OCI-LY1 (cell line): ENCODE data around the gene KLF15.

Experiments
- EZH2 ChIP-seq: fragments of 200-600 bp; sonication (generic), shearing (Covaris generic); IDR thresholded peaks from 2 replicates; pipeline ENCODE4 v1.8.0; 2017; ENCODE audit warnings: borderline replicate concordance, mixed run types, mild to moderate bottlenecking, antibody characterized with exemption, low read length, moderate library complexity, mixed read lengths
- TF ChIP-seq, protein P1 (sequence below): fragments of 200-600 bp; sonication (generic), shearing (Covaris generic); IDR thresholded peaks from 2 replicates; pipeline ENCODE4 v1.5.1; 2017; ENCODE audit warnings: mild to moderate bottlenecking, antibody characterized with exemption, low read length, moderate library complexity, mixed read lengths

DNA sequence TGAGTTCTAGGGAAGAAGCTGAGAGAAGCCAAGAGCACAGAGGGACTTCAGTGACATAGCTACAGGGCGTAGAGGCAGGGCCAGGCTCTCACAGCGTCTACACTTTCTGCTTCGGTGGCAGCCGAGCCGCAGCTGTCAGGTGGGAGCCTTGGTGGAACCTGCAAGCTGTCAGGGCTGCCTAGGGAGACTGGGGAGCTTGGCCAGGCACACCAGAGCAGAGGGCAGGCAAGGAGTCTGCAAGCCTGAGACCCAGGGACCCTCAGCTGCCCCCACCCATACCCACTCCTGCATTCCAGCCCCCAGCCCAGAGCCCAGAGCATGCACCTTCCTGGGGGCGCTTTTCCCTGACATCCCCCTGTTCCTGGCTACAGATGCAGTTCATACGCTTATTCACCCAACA is 13.4 kb upstream of the KLF15 start:
- TF ChIP-seq, protein P1, sequence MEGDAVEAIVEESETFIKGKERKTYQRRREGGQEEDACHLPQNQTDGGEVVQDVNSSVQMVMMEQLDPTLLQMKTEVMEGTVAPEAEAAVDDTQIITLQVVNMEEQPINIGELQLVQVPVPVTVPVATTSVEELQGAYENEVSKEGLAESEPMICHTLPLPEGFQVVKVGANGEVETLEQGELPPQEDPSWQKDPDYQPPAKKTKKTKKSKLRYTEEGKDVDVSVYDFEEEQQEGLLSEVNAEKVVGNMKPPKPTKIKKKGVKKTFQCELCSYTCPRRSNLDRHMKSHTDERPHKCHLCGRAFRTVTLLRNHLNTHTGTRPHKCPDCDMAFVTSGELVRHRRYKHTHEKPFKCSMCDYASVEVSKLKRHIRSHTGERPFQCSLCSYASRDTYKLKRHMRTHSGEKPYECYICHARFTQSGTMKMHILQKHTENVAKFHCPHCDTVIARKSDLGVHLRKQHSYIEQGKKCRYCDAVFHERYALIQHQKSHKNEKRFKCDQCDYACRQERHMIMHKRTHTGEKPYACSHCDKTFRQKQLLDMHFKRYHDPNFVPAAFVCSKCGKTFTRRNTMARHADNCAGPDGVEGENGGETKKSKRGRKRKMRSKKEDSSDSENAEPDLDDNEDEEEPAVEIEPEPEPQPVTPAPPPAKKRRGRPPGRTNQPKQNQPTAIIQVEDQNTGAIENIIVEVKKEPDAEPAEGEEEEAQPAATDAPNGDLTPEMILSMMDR, result no peak
- no peak for TF ChIP-seq EZH2
